HG02852 (cell line): ENCODE measurements around the gene CADM1.

Source experiments
- ATAC-seq: cut with Tn5 transposase; IDR thresholded peaks from one replicate; pipeline ENCODE4 v1.9.1; 2021; ENCODE audit warnings: mild to moderate bottlenecking, moderate library complexity; ENCODE audit not compliant: unreplicated experiment

CADM1 gene

GRCh38 chr11:115161876-115162275 lies 342.3 kb downstream of the CADM1 start:
- ATAC-seq, result no peak

GRCh38 chr11:115159207-115159606 lies 345.0 kb downstream of the CADM1 start:
- ATAC-seq, result no peak

- ATAC-seq, result no peak
Observed at GRCh38 chr11:115158053-115158452, 346.2 kb downstream of the CADM1 start.

GRCh38 chr11:115157247-115157646 lies 347.0 kb downstream of the CADM1 start:
- ATAC-seq, result no peak

GRCh38 chr11:115155978-115156377 lies 348.2 kb downstream of the CADM1 start:
- ATAC-seq, result no peak

GRCh38 chr11:115155320-115155719 lies 348.9 kb downstream of the CADM1 start:
- ATAC-seq, result no peak

GRCh38 chr11:115154355-115154736 lies 349.9 kb downstream of the CADM1 start:
- no peak for ATAC-seq

GRCh38 chr11:115153731-115154354 lies 350.4 kb downstream of the CADM1 start:
- no peak for ATAC-seq

- ATAC-seq, result no peak
Observed at GRCh38 chr11:115153135-115153534, 351.1 kb downstream of the CADM1 start.

- ATAC-seq, result no peak
Observed at GRCh38 chr11:115151010-115151409, 353.2 kb downstream of the CADM1 start.

GRCh38 chr11:115148691-115149090 lies 355.5 kb downstream of the CADM1 start:
- no peak for ATAC-seq

- no peak for ATAC-seq
Observed at GRCh38 chr11:115148101-115148500, 356.1 kb downstream of the CADM1 start.

GRCh38 chr11:115147243-115147807 lies 356.9 kb downstream of the CADM1 start:
- ATAC-seq, result no peak

- ATAC-seq, result no peak
Observed at GRCh38 chr11:115146425-115146824, 357.8 kb downstream of the CADM1 start.

GRCh38 chr11:115145324-115145723 lies 358.9 kb downstream of the CADM1 start:
- no peak for ATAC-seq

- ATAC-seq, result no peak
Observed at GRCh38 chr11:115144914-115145313, 359.3 kb downstream of the CADM1 start.

- ATAC-seq, result no peak
Observed at GRCh38 chr11:115144014-115144413, 360.2 kb downstream of the CADM1 start.

- no peak for ATAC-seq
Observed at GRCh38 chr11:115141231-115142114, 362.7 kb downstream of the CADM1 start.

GRCh38 chr11:115135936-115136335 lies 368.3 kb downstream of the CADM1 start:
- no peak for ATAC-seq

- no peak for ATAC-seq
Observed at GRCh38 chr11:115134926-115135325, 369.3 kb downstream of the CADM1 start.

GRCh38 chr11:115133475-115134209 lies 370.6 kb downstream of the CADM1 start:
- ATAC-seq, result no peak
